Bronchus fibroblast of lung (primary cell): ENCODE results near the gene SLBP. TPM values are rescaled to one million over a fixed set of nuclear protein-coding genes. Genes with fewer than 3 reads are reported as not detected.

Experiments
- total RNA-seq: library from RNA; depleted of rRNA; stranded (reverse); fragments of >200 nt; gene quantifications from 2 replicates; pipeline ENCODE4 v1.2.3, GENCODE V29; 2015

The SLBP gene
- 68.2 and 83.6 TPM in 2 replicates for total RNA-seq

DNA sequence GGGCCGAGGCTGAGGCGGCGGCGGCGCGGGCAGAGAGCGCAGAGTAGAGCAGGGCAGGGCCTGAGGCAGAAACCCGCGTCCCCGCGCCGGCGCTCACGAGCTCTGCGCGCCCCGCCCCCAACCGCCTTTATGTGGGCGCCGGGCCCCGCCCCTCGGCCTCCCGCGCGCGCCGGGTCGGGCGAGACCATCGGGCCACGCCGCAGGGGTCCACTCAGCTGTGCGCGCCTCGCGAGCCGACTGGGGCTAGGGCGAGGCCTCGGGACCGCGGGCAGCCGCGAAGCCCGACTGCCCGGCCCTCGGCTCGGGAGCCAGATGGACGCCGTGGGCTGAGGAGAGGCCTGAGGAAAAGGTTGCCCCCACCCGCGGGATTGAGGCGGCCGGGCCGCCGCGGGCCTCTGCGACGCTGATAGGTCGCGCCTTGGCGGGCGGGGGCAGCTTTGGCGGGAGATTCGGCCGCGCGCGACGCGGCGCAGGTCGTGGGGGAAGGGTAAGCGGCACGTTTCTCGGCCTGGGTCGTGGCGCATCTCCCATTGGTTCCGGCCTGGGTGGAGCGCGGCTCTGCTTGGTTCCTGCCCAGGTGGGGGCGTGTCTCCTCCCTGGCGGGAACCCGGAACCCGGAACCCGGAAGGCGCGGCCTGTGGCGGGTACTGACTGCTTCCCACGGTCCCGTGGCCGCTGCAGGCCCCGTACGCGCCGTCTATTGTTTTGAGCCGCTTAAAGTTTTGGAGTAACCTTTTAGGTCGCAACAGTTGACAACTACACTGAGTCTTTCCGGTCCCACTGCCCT lies at the start of gene SLBP:
Gene SLBP (minus strand): TSS at position 104 of the 787 bp plus-strand sequence. CDS start 131 bp downstream, outside the sequence.

GRCh38 chr4:1721003-1721665 lies 9.0 kb upstream of the SLBP start, which contains the start of the genes TACC3 and TMEM129:
TSS of gene TACC3 (plus strand) at chr4:1721521. CDS start at chr4:1723422, 1,901 bp downstream.
TSS of gene TMEM129 (minus strand) at chr4:1721323. CDS start at chr4:1720837, 486 bp downstream.

GRCh38 chr4:1683736-1684505 lies 28.2 kb downstream of the SLBP start, which contains the start of gene FAM53A:
TSS of gene FAM53A (minus strand) at chr4:1684313. CDS start at chr4:1668741, 15,572 bp downstream.

Other genes starting within 250 kb of the SLBP start
- 1.5 and 5.7 TPM in 2 replicates for gene FAM53A, start 28.0 kb downstream of the SLBP start, total RNA-seq
- 30.0 and 33.3 TPM in 2 replicates for gene TMEM129, start 9.0 kb upstream of the SLBP start, total RNA-seq
- 78.7 and 81.8 TPM in 2 replicates for gene TACC3, start 9.2 kb upstream of the SLBP start, total RNA-seq
- gene FGFR3, start 81.0 kb upstream of the SLBP start, total RNA-seq: 0.45 and 0.84 TPM in 2 replicates
- gene LETM1, start 143.8 kb upstream of the SLBP start, total RNA-seq: 43.9 and 48.3 TPM in 2 replicates
- 72.1 and 76.8 TPM in 2 replicates for gene NSD2, start 159.1 kb upstream of the SLBP start, total RNA-seq